VCaP (cell line): Measurements from ENCODE around the gene RCC2.
A peak's percentile ranks its signal among the peaks of the same experiment; 100 is the strongest.
"Not testable (repeated sequence)": the region's sequence is repeated elsewhere in the genome, so short reads cannot be mapped to it uniquely, and the experiment has no call there.

Source experiments
- H3K27ac ChIP-seq: fragments of 450-650 bp; 2 replicates; pipeline ENCODE4 v1.5.1; 2017
- CTCF ChIP-seq: fragments of 450-650 bp; conservative IDR thresholded peaks from 2 replicates; pipeline ENCODE4 v1.5.1; 2017; ENCODE audit warnings: mild to moderate bottlenecking, moderate library complexity

Gene RCC2

DNA sequence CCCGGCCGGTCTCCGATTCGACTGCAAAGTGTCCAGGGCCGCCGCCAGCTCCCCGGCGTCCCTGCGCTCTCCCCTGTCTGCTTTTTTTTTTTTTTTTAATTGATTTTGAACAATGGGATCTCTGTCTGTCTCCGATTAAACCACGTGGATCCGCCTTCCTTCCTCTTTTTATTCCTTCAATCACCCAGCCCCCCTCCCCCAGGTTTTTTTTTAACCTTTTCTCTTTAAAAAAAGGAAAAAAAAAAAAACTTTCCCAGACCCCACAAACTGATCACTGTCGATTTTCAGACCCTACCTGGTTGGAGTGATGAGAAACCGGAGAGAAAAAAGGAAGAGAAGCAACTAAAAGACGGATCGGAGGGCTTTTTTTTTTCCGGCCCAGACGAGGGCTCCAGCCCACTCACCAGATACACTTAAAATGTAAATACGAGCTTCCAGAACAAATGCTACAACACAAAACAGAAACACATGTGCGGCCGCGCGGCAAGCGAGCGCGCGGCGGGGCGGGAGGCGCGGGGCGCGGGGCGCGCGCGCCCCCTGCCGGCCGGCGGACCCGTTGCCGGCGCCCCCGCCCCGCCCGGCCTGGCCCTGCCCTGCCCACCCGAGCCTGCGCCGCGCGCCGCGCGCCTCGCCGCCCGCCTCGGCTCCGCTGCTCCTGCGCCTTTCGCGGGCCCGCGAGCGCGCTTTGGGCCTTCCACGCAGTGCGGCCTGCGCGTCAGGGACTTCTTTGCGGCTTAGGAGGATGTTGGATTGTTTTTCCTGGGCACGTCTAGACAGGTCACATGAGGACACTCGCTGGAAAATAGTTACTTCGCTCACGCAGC lies at the start of gene RCC2:
RCC2 (minus strand) TSS at position 428 of the 824 bp plus-strand sequence. CDS start 1,163 bp downstream, outside the sequence.
- TF ChIP-seq CTCF = peak; percentile 81
- peak within 1 kb of the TSS; percentile 91 for H3K27ac ChIP-seq

DNA sequence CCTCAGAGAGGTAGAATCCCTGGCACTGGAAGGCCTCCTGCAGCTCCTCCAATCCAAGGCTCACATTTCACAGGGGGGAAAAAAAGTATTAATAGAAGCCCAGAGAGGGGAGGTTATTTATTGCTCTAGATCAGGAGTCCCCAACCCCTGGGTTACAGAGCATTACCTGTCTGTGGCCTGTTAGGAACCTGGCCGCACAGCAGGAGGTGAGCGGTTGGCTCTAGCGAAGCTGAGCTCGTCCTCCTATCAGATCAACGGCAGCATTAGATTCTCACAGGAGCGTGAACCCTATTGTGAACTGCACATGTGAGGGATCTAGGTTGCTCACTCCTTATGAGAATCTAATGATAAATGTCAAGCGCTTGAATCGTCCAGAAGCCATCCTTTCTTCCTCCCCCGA lies 46.8 kb upstream of the RCC2 start:
- no peak for TF ChIP-seq CTCF

GRCh38 chr1:17485281-17485680 lies 45.8 kb upstream of the RCC2 start:
- peak; percentile 53 for TF ChIP-seq CTCF
- H3K27ac ChIP-seq = no peak overlapping the region

More for the DNA sequence above, 46.8 kb upstream of the RCC2 start:
- no peak overlapping the region for H3K27ac ChIP-seq

DNA sequence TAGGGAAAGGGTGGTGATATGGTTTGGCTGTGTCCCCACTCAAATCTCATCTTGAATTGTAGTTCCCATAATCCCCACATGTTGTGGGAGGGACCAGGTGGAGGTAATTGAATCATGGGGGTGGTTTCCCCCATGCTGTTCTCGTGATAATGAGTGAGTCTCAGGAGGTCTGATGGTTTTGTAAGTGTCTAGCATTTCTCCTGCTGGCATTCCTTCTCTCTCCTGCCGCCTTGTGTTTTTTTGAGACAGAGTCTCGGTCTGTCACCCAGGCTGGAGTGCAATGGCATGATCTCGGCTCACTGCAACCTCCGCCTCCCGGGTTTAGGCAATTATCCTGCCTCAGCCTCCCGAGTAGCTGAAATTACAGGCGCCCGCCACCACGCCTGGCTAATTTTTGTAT lies 42.5 kb upstream of the RCC2 start:
- H3K27ac ChIP-seq = not testable (repeated sequence)

- no peak overlapping the region for H3K27ac ChIP-seq
- TF ChIP-seq CTCF = no peak
These were observed 41.4 kb upstream of the RCC2 start for GRCh38 chr1:17480846-17481245.

- no peak overlapping the region for H3K27ac ChIP-seq
- no peak for TF ChIP-seq CTCF
These were observed 36.3 kb upstream of the RCC2 start for GRCh38 chr1:17475752-17476151.

GRCh38 chr1:17474836-17475555 lies 35.5 kb upstream of the RCC2 start:
- H3K27ac ChIP-seq = not testable (repeated sequence)

- no peak overlapping the region for H3K27ac ChIP-seq
- no peak for TF ChIP-seq CTCF
These were observed 33.3 kb upstream of the RCC2 start for GRCh38 chr1:17472814-17473213.
